ENCODE measurements around the gene RPS24. TPM values are rescaled to one million over a fixed set of nuclear protein-coding genes. Genes with fewer than 3 reads are reported as not detected.

Gene RPS24
- total and polyA plus RNA-seq, 2 of the 13 experiments (the other 11 are each of a cell fraction or from before 2014, with no cell fraction given): 2,690 to 3,319 TPM

- TF ChIP-seq ZBTB40 (IDR thresholded peaks at IDR 0.05) (no peak), ZBTB40 (CRISPR knock-in tag; IDR thresholded peaks at IDR 0.05) (peak; percentile 52; the same call in 1 of the 2 replicates), ZNF549 (CRISPR knock-in tag; IDR thresholded peaks at IDR 0.05) (no peak), KLF12 (CRISPR knock-in tag; IDR thresholded peaks at IDR 0.05; ENCODE audit: borderline replicate concordance) (no peak), ELF4 (CRISPR knock-in tag; IDR thresholded peaks at IDR 0.05; ENCODE audit: borderline replicate concordance) (no peak; the same call in 1 of the 2 replicates), SP2 (CRISPR knock-in tag; IDR thresholded peaks at IDR 0.05) (peak; percentile 96), YEATS2 (CRISPR knock-in tag; IDR thresholded peaks at IDR 0.05; ENCODE audit: borderline replicate concordance) (peak; percentile 96), MTF2 (CRISPR knock-in tag; IDR thresholded peaks at IDR 0.05; ENCODE audit: borderline replicate concordance) (peak; percentile 55; the same call in 1 of the 2 replicates), ZNF276 (CRISPR knock-in tag; IDR thresholded peaks at IDR 0.05; ENCODE audit: low read depth) (no peak), PAXIP1 (CRISPR knock-in tag; conservative IDR thresholded peaks at IDR 0.05) (peak; percentile 31; the same call in 1 of the 2 replicates), HNRNPUL1 (IDR thresholded peaks at IDR 0.05; ENCODE audit: low read depth, low read length) (no peak)
Measured at GRCh38 chr10:78029269-78030226, 4.1 kb upstream of the RPS24 start, which contains the start of gene POLR3A (continued).

Measured in HepG2 (cell line).